HG02973 (cell line): ENCODE data around the gene VDR.

Experiments used
- ATAC-seq: cut with Tn5 transposase; IDR thresholded peaks from one replicate; pipeline ENCODE4 v1.9.1; 2021; ENCODE audit warnings: moderate library complexity; ENCODE audit not compliant: unreplicated experiment

VDR gene

DNA sequence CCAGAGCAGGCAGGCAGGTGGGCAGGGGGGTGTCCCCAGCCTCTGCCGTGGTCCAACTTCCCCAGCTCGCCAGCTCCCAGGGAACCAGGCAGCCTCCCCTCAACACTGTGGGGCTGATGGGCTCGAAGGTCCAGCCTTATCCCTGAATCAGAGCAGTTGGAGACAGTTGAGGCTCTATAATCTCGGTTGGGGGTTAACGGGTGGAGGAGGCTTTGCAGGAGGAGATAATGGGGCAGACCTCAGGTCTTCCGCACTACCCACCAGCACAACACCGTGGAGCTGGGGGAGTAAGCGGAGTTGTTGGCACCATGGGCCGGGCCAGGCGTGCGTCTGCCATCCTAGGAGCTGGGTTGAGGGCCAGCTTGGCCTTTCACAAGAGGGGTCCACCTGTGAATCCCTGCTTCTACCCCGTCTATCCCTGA, 71.2 kb downstream of the VDR start:
- no peak for ATAC-seq

DNA sequence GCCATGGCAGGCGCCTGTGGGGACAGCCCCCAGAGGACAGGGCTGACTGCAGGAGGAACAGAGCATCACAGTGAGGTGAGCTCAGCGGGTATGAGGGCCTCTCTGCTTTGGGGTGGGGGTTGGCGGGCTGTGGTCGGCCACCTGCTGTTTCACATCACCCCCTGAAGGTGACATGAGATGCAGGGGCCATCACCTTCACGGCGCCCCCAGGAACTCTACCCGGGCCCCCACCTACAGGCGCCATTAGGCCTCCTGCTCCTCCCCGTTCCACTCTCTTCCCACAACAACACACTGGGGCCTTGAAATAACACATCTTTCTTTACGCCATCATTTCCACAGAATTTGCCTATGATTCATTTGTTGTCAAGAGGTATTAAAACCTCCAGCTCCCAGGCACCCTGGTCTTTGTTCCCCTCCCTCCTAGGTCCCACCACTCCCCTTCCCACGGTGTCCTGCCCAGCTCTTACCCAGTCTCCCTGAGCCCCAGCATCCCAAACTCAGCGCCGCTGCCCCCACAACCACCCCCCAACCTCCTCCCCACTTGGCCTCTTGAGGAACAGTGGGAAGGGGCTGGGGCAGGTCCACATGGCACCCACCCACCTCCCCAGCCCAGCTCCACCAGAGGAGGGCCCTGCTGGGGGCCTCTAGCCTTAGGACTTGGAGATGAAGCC, 72.4 kb downstream of the VDR start:
- no peak for ATAC-seq

DNA sequence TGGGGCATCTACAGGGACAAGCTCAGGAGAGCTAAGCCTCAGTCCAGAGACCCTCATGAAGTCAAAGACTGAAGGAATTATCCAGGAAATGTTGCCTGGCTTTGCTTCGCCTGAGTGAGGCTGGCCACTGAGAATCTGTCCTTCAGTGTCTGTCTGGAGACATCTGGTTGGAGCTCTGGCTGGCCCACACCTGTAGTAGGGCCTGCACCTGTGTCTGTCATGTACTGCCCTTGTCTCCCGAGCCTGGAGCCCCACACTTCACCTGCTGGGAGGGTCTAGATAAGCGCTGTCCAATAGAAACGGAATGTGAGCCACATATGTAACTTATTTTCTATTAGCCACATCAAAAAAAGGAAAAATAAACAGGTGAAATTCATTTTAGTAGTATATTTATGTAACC, 75.2 kb downstream of the VDR start:
- no peak for ATAC-seq

DNA sequence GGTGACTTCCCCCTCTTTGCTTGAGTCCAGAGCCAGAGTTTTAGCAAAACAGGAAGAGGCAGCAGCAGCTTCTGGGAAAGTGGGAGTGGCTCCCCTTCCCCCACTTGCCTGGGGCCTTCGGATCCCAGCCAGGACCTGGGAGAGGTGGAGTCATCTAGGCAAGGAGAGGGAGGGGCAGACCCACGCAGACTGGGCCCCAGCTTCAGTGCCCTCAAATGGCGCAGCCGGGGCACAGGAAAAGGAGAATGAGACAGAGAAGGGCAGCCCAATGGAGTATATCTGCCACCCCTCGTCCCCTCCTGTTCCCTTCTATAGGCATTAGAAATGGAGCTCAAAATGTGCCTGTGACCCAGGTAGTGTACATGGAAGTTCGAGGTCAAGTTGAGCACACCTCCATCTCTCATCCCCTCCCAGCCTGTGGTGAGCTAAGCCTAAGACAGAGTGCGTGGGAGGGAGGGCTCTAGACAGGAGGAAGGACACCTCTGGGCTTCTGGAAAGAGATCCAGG, 75.8 kb downstream of the VDR start:
- no peak for ATAC-seq

DNA sequence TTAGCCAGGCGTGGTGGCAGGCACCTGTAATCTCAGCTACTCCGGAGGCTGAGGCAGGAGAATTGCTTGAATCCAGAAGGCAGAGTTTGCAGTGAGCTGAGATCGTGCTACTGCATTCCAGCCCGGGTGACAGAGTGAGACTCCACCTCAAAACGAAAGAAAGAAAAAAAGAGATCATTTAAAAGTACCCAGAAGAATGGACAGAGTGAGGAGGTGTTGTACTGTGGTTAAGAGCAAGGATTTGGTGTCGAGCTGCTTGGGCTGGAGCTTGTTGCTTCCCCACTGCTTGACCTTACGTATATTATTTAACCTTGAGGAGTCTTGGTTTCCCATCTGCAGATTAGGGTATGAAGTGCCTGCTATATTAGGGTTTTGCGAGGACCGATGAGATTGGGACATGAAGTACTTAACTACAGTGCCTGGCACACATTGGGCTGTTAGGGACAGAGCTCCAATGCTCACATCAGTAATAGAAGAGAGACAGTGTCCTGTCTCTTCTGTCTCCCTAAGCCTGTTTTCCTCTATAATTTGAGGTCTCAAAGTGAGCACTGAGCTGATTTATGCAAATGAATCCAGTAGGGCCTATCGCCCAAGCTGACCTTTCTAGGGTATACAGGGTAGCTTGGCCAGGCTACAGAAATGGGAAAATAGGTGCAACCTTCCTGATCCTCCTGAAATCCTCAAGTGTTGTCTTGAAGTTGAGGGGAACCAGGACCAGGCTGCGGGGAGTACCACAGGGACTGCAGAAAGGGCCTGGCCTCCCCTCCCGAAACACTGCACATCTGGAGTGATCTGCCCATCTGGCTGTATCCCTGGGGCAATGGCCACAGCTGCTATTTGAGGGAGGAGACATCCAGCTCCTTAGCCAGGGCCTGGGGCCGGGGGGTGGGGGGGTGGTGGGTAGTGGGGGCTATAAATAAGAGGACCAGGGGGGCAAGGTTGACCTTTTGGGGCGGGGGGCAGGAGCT, 76.5 kb downstream of the VDR start:
- no peak for ATAC-seq

DNA sequence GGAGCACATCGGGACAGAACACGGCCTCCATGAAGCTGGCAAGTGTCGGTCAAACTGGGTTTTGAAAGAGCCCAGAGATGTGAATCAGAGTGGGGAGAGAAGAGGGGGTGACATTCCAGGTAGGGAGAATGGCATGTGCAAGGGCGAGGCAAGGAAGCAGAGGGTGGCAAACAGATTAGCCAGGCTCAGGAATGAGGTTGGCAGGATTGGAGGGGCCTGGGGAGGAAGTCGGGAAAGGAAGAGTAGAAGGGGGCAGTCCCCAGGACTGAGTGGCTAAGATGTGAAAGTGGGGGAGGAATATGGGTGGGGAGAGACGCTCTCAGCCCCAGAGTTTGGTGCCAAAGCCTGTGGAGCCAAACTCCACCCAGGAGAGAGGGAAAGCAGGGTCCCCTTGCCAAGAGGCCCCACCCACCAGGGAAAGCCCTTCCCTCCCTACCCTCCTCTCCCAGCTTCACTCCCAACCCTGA, 79.6 kb downstream of the VDR start:
- ATAC-seq: no peak

DNA sequence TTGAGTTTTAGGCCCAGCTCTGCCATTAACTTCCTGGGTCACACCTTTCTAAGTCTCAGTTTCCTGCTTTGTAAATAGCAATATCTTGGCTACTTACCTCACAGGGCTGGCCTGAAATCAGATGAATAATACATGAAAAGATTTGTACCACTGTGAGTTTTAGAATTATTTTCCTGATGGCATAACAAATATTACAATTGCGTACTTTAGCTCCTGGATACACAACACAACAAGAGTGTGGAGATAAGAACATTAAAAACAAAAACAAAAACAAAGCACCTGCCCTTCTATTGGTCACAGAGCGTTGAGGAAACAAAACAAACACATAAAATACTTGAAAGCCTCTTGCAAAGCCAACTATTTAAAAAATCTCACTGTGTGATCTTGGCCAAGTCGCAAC, 80.2 kb downstream of the VDR start:
- no peak for ATAC-seq

DNA sequence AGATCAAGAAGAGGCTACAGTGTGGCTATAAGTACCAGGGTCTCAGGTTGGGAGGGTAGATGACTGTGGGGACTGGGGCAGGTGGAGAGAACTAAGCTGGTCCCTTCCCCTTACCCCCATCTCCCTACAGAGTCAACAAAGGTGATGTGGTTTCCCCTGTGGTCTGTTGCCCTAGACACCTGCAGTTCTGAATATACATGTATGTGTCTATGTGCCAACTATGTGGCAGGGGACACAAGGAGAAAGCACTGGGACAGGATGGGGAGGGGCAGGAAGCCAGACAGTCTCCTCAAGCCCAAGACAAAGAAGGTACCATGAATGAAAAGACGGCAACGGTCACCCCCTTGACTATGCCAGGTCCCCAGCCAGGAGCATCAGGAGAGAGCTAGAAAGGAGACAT, 80.6 kb downstream of the VDR start:
- no peak for ATAC-seq

DNA sequence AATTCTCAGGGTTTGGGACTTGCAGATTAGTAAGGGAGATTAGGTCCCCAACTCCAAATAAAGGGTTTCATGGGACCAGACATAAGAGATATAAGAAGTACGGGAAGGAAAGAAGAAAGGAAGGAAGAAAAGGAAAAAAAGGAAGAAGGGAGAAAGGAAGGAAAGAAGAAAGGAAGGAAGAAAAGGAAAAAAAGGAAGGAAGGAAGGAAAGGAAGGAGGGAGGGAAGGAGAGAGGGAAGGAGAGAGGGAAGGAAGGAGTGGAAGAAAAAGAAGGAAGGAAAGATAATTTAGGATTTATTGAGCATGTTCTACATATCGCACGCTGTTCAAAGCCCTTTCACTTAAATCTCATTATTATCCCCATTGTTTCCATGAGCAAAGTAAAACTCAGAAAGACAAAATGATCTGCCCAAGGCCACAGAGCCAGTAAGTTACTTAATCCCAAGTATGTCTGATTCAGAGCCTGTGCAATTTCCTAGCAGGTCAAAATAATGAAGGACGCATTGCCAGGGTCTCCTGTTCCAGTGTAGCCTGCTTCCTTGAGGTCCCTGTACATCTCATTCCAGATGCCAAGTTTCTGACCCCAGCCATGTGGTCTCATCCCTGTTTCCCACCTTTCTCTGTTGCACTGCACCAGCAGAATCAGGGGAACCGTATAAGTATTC, 81.2 kb downstream of the VDR start:
- no peak for ATAC-seq

DNA sequence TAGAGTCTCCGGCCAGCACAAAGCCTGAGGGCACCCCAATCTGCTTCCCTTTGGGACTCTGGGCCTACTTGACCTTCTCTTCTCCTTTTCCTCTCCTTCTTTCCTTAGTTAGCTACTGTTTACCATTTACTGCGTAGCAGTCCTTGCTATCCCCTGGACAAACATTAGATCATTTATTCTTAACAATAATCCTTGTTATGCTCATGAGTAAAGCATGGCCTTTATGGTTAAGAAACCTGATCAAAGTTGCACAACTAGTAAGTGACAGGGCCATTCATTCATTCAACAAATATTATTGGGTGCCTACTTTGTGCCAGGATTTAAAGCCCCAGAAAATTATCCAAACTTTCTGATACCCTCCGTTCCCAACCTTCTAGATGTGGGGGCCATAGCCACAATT, 81.9 kb downstream of the VDR start:
- no peak for ATAC-seq

DNA sequence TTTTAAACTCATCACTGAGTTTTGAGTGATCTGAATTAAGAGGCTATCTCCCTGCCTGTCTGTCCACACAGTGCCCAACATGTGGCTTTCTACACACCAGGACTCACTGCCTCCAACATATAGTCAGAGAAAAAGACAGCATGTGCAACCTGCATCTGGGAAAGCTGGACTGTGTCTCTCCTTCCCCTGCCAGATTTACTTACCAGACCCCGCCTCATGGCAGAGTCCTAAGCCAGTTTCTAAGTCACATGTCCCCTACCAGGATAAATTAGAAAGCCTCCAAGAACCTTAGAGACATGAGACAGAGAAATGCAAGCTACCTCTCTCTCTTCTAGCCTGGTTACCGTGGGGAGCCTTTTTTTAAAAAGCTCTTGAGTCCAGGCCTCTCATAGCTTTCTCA, 82.4 kb downstream of the VDR start:
- no peak for ATAC-seq

DNA sequence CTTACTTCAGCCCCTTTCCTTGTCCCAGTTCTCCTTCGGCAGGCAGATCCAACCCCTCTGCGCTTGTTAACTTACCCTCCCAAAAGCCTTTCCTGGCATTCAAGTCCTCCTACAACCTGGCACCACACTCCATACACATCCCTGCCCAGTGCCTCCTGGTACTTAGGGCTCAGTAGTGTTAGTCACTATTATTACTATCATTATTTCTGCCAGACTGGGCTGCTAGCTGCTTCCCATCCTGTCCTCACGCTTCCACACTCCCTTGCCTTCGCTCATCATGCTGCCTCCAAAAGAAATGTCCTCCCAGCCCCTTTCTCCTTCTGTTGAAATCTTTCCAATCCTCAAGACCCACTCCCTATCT, 83.5 kb downstream of the VDR start:
- no peak for ATAC-seq

DNA sequence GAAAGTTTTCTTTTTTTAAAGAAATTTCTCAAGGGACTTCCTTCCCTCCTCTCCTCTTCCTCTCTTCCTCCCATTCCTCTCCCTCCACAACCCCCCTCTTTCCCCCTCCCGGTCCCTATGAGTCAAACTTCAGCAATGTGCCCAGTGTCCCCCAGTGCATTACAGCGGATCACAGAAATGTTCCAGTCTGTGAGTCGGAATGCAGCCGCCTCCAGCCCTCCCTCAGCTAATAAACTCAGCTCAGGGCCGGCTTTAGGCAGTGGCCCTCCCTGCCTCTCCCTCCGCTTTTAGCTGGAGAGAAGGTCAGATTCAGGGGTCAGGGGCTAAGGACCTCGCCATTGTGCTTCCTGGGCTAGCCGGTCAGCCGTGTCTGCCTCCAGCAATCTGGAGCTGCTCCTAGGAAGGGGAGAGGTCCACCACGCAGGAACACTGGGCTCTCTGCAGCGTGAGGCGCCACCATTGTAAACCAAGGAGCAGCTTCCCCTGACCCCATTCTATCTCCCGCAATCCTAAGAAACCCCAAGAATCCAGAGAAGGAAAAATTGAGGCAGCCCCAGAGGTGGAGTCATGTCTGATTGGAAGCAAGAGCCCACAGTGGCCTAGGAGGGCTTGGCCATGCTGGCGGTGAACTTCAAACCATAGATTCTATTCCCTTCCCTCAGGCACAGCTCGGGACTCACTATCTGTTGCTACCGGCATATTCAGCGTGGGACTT, 84.0 kb downstream of the VDR start:
- no peak for ATAC-seq

DNA sequence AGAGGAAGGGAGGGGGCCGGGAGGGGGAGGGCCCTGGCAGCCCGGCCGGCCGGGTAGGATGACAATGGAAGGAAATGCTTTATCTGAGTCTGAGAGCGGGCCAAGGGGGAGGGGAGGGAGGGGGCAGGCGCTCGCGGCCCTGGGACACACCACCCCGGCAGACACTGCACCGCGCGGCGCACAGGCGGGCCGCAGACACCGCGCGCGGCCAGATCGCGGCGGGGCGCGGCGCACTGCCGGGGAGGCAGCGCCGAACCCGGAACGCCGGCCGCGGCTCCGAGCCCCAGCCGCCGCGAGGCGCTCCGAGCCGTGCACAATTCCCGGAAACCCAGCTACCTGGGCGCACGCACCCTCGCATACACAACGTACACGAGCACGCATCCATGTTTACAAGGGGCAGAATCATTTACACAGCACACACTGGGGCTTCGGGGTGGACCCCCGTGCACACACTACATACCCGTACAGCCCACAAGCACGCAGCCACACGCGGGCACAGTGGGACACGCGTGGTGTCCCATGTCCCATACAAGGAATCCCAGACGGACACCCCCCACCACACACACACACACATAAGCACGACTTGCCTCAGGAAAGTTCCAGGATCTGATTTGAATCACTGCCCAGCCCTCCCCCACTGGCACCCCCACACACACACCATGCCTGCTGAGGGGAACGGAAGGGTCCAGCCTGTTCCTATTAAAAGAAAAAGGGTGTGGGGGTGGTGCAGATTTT, 84.7 kb downstream of the VDR start, which contains the start of gene HDAC7:
TSS of gene HDAC7 (minus strand) at position 8 of the 735 bp plus-strand sequence. CDS start 118 bp downstream, outside the sequence.
- no peak for ATAC-seq

DNA sequence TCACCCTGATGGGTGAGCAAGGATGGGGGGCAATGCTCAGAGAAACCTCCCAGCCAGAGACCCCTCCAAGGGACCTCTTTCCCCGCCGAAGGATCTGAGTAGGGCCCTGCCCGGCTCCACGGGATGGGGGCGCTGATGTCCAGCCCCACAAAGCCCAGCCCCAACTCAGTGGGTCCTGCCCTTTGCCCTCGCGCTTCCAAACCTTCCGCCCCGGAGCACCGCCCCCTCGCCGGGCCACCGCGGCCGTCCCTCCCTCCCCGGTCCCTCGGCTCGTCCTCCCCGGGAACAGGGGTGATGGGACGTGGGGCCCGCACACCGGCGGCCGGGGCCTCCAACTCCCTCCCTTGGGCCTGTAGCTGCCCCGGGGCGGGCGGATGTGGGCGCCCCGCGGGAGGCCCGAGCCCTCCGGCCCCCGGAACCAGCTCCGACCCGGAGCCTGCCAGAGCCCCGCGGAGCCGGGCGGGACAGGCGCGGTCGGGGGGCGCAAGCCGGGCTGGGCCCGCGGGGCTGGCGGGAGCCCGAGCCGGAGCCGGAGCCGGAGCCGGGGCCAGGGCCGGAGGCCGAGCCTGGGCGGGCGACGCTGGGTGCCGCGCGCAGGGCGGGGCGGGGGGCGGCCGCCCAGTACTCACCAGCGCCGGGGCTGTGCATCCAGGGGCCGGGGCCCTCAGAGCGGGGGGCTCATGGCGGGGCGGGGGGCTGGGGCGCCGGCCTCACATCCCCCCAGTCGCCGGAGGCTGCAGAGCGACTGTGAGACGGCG, 85.5 kb downstream of the VDR start:
- ATAC-seq: peak; percentile 30

DNA sequence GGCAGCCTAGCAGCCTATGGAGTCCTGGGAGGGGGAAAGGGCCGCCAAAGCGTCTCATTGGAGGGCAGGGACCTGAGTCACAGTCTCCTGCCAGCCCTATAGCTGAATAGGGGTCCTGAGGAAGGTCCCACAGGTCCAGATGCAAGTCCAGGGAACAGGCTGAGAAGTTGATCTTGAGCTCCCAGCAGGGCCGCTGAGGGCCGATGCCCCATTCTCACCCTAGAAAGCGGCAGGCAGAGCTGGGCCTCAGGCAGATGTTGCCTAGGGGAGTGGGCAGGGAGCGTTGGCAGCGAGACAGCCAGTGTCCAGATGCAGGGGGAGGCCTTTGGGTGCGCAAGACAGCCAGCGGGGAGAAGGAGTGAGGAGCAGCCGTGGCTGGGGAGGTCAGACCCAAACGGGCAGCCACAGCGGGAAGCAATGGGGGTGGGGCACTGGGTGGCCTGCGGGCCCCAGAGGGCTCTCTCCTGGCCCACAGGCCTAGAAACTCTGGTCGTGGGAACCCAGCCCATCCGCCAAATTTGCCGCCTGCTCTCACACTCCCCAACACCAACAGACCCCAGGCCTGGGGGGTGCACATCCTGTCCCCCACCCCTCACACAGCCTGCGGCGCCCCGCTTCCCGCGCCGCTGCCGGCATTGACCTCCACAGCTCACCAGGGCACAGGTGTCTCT, 86.2 kb downstream of the VDR start:
- no peak for ATAC-seq

DNA sequence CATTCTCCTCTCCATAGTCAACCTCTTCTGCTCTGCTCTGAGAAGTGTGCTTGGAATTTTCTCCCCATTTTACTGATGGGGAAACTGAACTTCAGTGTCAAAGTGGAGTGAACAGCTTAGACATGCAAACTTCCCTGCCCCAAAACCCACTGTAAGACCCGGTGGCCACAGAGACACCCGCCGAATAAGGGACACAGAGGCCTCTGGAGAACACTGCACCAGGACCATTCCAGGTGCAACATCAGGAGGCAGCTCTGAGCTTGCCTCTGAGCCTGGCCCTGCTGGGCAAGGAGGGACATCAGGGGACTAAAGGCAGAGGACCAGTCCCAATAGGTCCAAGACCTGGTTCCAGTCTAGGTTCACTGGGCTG, 86.8 kb downstream of the VDR start:
- ATAC-seq: no peak

DNA sequence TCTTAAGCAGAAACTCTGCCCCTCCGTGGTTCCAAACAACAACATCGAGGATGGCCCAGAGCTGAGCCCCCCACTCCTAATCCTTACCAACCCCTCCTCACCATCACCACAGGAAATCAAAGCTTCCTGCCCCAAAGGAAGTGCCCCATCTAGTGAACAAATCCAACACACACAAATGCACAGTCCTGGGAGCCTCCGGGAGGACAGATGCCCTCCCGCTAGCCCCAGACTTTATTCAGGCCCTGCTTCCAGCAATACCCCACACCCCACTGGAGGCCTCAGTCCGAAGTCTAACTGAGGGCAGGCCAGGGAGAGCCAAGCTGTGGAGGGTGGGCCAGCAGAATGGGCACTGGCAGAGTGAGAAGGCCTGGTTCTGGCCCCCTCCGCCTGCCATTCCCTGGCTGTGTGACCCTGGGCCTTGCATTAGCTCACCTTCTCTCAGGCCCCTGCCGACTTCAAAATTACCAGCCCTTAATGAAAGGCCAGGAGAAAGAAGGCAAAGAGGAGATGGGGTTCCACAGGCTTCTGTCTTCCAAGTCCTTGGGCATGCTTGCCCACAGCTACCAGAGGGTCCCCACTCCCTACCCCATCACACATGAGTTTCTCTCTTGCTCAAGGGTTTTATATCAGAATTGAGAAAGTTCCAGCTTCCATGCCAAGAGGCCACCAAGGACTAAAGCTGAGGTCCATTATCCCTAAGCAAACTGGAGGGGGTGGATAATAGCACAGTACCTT, 87.4 kb downstream of the VDR start:
- no peak for ATAC-seq
